Thyroid gland (tissue), 4 donors: ENCODE measurements around the gene DENND2D. TPM values are rescaled to one million over a fixed set of nuclear protein-coding genes. Genes with fewer than 3 reads are reported as not detected.

Experiments used
- DNase-seq, 2 donors: peaks; one replicate each; pipeline ENCODE4 v3.0.0-alpha.2; 2019
- H3K27ac ChIP-seq, 3 donors: fragments of 200-600 bp; sonication (generic); 1 replicate in 2 of 3; 2 replicates in 1 of 3; pipeline ENCODE4 v1.5.1; 2016 to 2019; ENCODE audit warnings: mild to moderate bottlenecking in 1 of 3, moderate library complexity in 1 of 3
- H3K27me3 ChIP-seq: fragments of 200-600 bp; sonication (generic); one replicate; pipeline ENCODE4 v1.5.1; 2019
- H3K36me3 ChIP-seq, 2 donors: fragments of 200-600 bp; sonication (generic); one replicate each; pipeline ENCODE4 v1.5.1; 2016 to 2019
- H3K4me1 ChIP-seq, 2 donors: fragments of 200-600 bp; sonication (generic); one replicate each; pipeline ENCODE4 v1.5.1; 2017 to 2019
- H3K4me3 ChIP-seq, 3 donors: fragments of 200-600 bp; sonication (generic); replicated peaks in 1 of 3; 1 replicate in 2 of 3; 2 replicates in 1 of 3; pipeline ENCODE4 v1.5.1; 2016; ENCODE audit warnings: mild to moderate bottlenecking in 1 of 3
- H3K9me3 ChIP-seq: fragments of 200-600 bp; sonication (generic); one replicate; pipeline ENCODE4 v1.5.1; 2017
- CTCF ChIP-seq, 6 experiments: fragments of 200-600 bp in 3 of 6; fragments of 450-650 bp in 3 of 6; sonication (generic) in 3 of 6; IDR thresholded peaks; one replicate each; pipeline ENCODE4 v1.5.1; 2016 to 2019; ENCODE audit warnings: antibody characterized with exemption in 6 of 6, mild to moderate bottlenecking in 2 of 6, inconsistent platforms in 1 of 6, moderate library complexity in 1 of 6
- POLR2A ChIP-seq, 2 donors: fragments of 450-650 bp; IDR thresholded peaks; one replicate each; pipeline ENCODE4 v1.6.1; 2017; ENCODE audit warnings: antibody characterized with exemption in 2 of 2, mild to moderate bottlenecking in 2 of 2, moderate library complexity in 1 of 2
- WGBS, 2 donors: methylation state at CpG; one replicate each; pipeline ENCODE4 v1.1.5; 2017; 5-methylcytosine and 5-hydroxymethylcytosine counted together
- intact Hi-C: fragments of 100-400 bp; cut with DNase I; formaldehyde crosslinking; loops from one replicate; pipeline ENCODE4 v1.15.1; 2023
- total RNA-seq, 4 donors: library from RNA; depleted of rRNA; stranded (reverse); fragments of >200 nt; gene quantifications; one replicate each; pipeline ENCODE4 v1.2.3, GENCODE V29; 2016

DENND2D gene
- total RNA-seq, 4 donors from 2014 or later, result 45.1 to 53.3 (median 49.4) TPM

DNA sequence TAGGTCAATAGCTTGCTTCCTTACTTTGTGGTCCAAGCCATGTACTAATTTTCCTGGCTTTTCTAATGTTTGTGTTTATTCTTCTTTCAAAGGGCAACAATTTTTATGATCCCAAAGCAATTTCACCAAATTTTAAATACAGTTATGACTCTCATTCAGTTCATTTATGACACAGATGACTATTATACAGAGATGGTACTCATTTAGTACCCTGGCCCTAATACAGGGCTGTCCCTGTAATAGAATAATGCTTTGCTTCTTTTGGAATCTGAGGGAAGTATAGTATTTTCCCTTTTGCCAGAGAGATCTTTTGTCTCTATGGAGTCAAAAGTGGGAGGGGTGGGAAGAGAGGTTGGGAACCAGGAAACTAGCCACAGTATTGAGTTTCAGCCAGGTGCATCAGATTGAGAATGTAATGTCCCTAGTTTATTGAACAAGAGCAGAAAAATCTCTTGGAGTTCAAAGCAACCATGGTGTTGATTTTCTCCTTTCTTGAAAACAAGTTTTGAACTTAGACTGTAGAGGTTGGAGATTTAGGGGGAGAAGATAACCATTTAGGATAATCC, 20.4 kb downstream of the DENND2D start:
- Histone ChIP-seq H3K27ac (no peak overlapping the region), H3K36me3 (peaks cover 14 to 23% of the 10 kb centered on the region in 2 donors), H3K27me3 (no peaks in the 10 kb centered on the region), H3K4me3 (no peak overlapping the region), H3K4me1 (no peaks in the 10 kb centered on the region), H3K9me3 (no peaks in the 10 kb centered on the region)
- DNase-seq, result no peak
- TF ChIP-seq CTCF (IDR thresholded peaks at IDR 0.05) (no peak), POLR2A (IDR thresholded peaks at IDR 0.05) (no peak)
- intact Hi-C loops, result no loop called here

GRCh38 chr1:111176678-111177077, 23.8 kb downstream of the DENND2D start:
- H3K4me3 ChIP-seq, result no peak overlapping the region
- H3K4me1 ChIP-seq, result no peaks in the 10 kb centered on the region
- no peak for TF ChIP-seq CTCF (IDR thresholded peaks at IDR 0.05)
- no peak for TF ChIP-seq POLR2A (IDR thresholded peaks at IDR 0.05)
- no peak overlapping the region for H3K27ac ChIP-seq
- intact Hi-C loops, result no loop called here
- DNase-seq, result no peak
- H3K27me3 ChIP-seq, result no peaks in the 10 kb centered on the region
- H3K36me3 ChIP-seq, result peaks cover 8 to 11% of the 10 kb centered on the region in 2 donors
- H3K9me3 ChIP-seq, result no peaks in the 10 kb centered on the region
- 83 to 90% methylated on average over 1 of the region's 1 CpG for WGBS, 2 donors

GRCh38 chr1:111175349-111175748, 25.1 kb downstream of the DENND2D start:
- Histone ChIP-seq H3K4me1 (no peaks in the 10 kb centered on the region), H3K4me3 (no peak overlapping the region), H3K27ac (no peak overlapping the region), H3K36me3 (peaks cover 8 to 11% of the 10 kb centered on the region in 2 donors), H3K9me3 (no peaks in the 10 kb centered on the region), H3K27me3 (no peaks in the 10 kb centered on the region)
- TF ChIP-seq CTCF (IDR thresholded peaks at IDR 0.05) (no peak), POLR2A (IDR thresholded peaks at IDR 0.05) (no peak)
- 94% methylated on average over 3 of the region's 3 CpGs for WGBS, 2 donors
- no peak for DNase-seq
- intact Hi-C loops, result no loop called here

GRCh38 chr1:111174070-111174469, 26.4 kb downstream of the DENND2D start:
- no peak overlapping the region for H3K27ac ChIP-seq
- H3K36me3 ChIP-seq, result peaks cover 8 to 11% of the 10 kb centered on the region in 2 donors
- no peak for DNase-seq
- intact Hi-C loops, result no loop called here
- H3K9me3 ChIP-seq, result no peaks in the 10 kb centered on the region
- H3K4me3 ChIP-seq, result no peak overlapping the region
- H3K4me1 ChIP-seq, result no peaks in the 10 kb centered on the region
- TF ChIP-seq CTCF (IDR thresholded peaks at IDR 0.05) (no peak), POLR2A (IDR thresholded peaks at IDR 0.05) (no peak)
- no peaks in the 10 kb centered on the region for H3K27me3 ChIP-seq

- H3K36me3 ChIP-seq, result peaks cover 8 to 11% of the 10 kb centered on the region in 2 donors
- intact Hi-C loops, result no loop called here
- no peak for DNase-seq
- no peaks in the 10 kb centered on the region for H3K4me1 ChIP-seq
- no peaks in the 10 kb centered on the region for H3K9me3 ChIP-seq
- H3K27ac ChIP-seq, result no peak overlapping the region
- TF ChIP-seq POLR2A (IDR thresholded peaks at IDR 0.05) (no peak), CTCF (IDR thresholded peaks at IDR 0.05) (no peak)
- H3K4me3 ChIP-seq, result no peak overlapping the region
- no peaks in the 10 kb centered on the region for H3K27me3 ChIP-seq
Observed at GRCh38 chr1:111172463-111172862, 28.0 kb downstream of the DENND2D start.
